SK-N-SH (cell line): Measurements from ENCODE around the gene PAPPA2. TPM values are rescaled to one million over a fixed set of nuclear protein-coding genes. Genes with fewer than 3 reads are reported as not detected.

Source experiments
- CTCF ChIA-PET: fragments of 300-600, 350-600 bp; formaldehyde crosslinking; extraction: SDS; loops from one replicate; lab custom pipeline; 2021; lab: Yijun Ruan, JAX
- POLR2A ChIA-PET: fragments of 350-600 bp; sonication (Branson Sonifier 250); formaldehyde crosslinking; extraction: SDS; loops from one replicate; lab custom pipeline; 2020; ENCODE audit warnings: antibody characterized with exemption, inconsistent platforms; lab: Yijun Ruan, JAX
- DNase-seq: peaks from one replicate; pipeline ENCODE4 v3.0.0; 2012
- H2AFZ ChIP-seq: fragments of 200-600 bp; sonication (generic); 2 replicates; pipeline ENCODE4 v1.8.1; 2016; ENCODE audit warnings: antibody characterized with exemption, mild to moderate bottlenecking, low read depth
- H3F3A ChIP-seq: fragments of 200-600 bp; sonication (generic); replicated peaks from 2 replicates; pipeline ENCODE3; 2016; ENCODE audit warnings: antibody characterized with exemption, mild to moderate bottlenecking; ENCODE audit not compliant: insufficient read depth
- H3K27ac ChIP-seq, 2 experiments: fragments of 200-500 bp in 1 of 2; fragments of 200-600 bp in 1 of 2; sonication (Bioruptor generic) in 1 of 2; sonication (generic), shearing (Covaris generic) in 1 of 2; 2 replicates each; pipeline versions ENCODE4 v1.5.1 to v1.6.1; 2014 to 2016; ENCODE audit warnings: low read depth in 2 of 2, inconsistent platforms in 1 of 2, low read length in 1 of 2, mild to moderate bottlenecking in 1 of 2, mixed read lengths in 1 of 2
- H3K27me3 ChIP-seq: fragments of 200-600 bp; sonication (generic), shearing (Covaris generic); 2 replicates; pipeline ENCODE4 v1.6.1; 2016; ENCODE audit warnings: mixed run types; ENCODE audit not compliant: insufficient read depth
- H3K36me3 ChIP-seq, 2 experiments: fragments of 200-500 bp in 1 of 2; fragments of 200-600 bp in 1 of 2; sonication (Bioruptor generic) in 1 of 2; sonication (generic) in 1 of 2; replicated peaks in 1 of 2; 2 replicates each; pipeline versions ENCODE3 to v1.5.1; 2014 to 2016; ENCODE audit warnings: low read length in 1 of 2, mild to moderate bottlenecking in 1 of 2; ENCODE audit not compliant: insufficient read depth in 2 of 2, control insufficient read depth in 1 of 2
- H3K4me1 ChIP-seq, 2 experiments: fragments of 200-500 bp in 1 of 2; fragments of 200-600 bp in 1 of 2; sonication (Bioruptor generic) in 1 of 2; sonication (generic), shearing (Covaris generic) in 1 of 2; 2 replicates each; pipeline versions ENCODE4 v1.5.1 to v1.6.1; 2014 to 2016; ENCODE audit warnings: low read depth in 1 of 2, low read length in 1 of 2, mixed run types in 1 of 2; ENCODE audit not compliant: insufficient read depth in 2 of 2, control insufficient read depth in 1 of 2
- H3K4me2 ChIP-seq: fragments of 200-600 bp; sonication (generic), shearing (Covaris generic); 2 replicates; pipeline ENCODE4 v1.6.1; 2017; ENCODE audit warnings: mixed run types
- H3K4me3 ChIP-seq, 2 experiments: fragments of 200-500 bp in 1 of 2; fragments of 200-600 bp in 1 of 2; sonication (Bioruptor generic) in 1 of 2; sonication (generic), shearing (Covaris generic) in 1 of 2; 2 replicates each; pipeline versions ENCODE4 v1.5.1 to v1.8.1; 2014 to 2016; ENCODE audit warnings: low read depth in 2 of 2, inconsistent platforms in 1 of 2, low read length in 1 of 2, mild to moderate bottlenecking in 1 of 2, mixed read lengths in 1 of 2, moderate library complexity in 1 of 2
- H3K79me2 ChIP-seq: fragments of 200-600 bp; sonication (generic); 2 replicates; pipeline ENCODE4 v1.8.1; 2017; ENCODE audit warnings: mild to moderate bottlenecking; ENCODE audit not compliant: insufficient read depth
- H3K9ac ChIP-seq: fragments of 200-600 bp; sonication (generic); 2 replicates; pipeline ENCODE4 v1.6.1; 2017; ENCODE audit warnings: mixed run types
- H3K9me2 ChIP-seq: fragments of 200-600 bp; sonication (generic); 2 replicates; pipeline ENCODE4 v1.6.1; 2017; ENCODE audit warnings: mixed run types
- H3K9me3 ChIP-seq: fragments of 200-600 bp; sonication (generic); 2 replicates; pipeline ENCODE4 v1.6.1; 2017; ENCODE audit warnings: mixed run types, mild to moderate bottlenecking, moderate library complexity
- H4K20me1 ChIP-seq: fragments of 200-600 bp; sonication (generic); 2 replicates; pipeline ENCODE4 v1.6.1; 2017; ENCODE audit warnings: mild to moderate bottlenecking, mixed run types; ENCODE audit not compliant: insufficient read depth
- CTCF ChIP-seq: fragments of 200-600 bp; sonication (generic); IDR thresholded peaks from 2 replicates; pipeline ENCODE4 v1.6.1; 2017; ENCODE audit warnings: antibody characterized with exemption, mild to moderate bottlenecking, moderate library complexity
- ELF1 ChIP-seq: IDR thresholded peaks from 2 replicates; pipeline ENCODE4 v1.4.0; 2012
- FOXM1 ChIP-seq: IDR thresholded peaks from 2 replicates; pipeline ENCODE4 v1.4.0; 2012; ENCODE audit warnings: low read depth, mild to moderate bottlenecking
- GABPA ChIP-seq: IDR thresholded peaks from 2 replicates; pipeline ENCODE4 v1.4.0; 2012; ENCODE audit warnings: low read depth, mild to moderate bottlenecking
- IRF3 ChIP-seq: fragments of 150-350 bp; IDR thresholded peaks from 2 replicates; pipeline ENCODE4 v1.6.1; 2016; ENCODE audit warnings: mild to moderate bottlenecking, low read depth, low read length
- MAX ChIP-seq: IDR thresholded peaks from 2 replicates; pipeline ENCODE4 v1.4.0; 2012; ENCODE audit warnings: low read depth
- MEF2A ChIP-seq: IDR thresholded peaks from 2 replicates; pipeline ENCODE4 v1.4.0; 2012; ENCODE audit warnings: low read depth, borderline replicate concordance
- MXI1 ChIP-seq: IDR thresholded peaks from 2 replicates; pipeline ENCODE4 v1.6.1; 2012; ENCODE audit warnings: mild to moderate bottlenecking, low read depth, low read length, improper control_type of control experiment
- POLR2AphosphoS5 ChIP-seq: IDR thresholded peaks from 2 replicates; pipeline ENCODE4 v1.6.1; 2012; ENCODE audit warnings: low read depth, low read length
- RCOR1 ChIP-seq: fragments of 150-350 bp; IDR thresholded peaks from 2 replicates; pipeline ENCODE4 v1.6.1; 2017; ENCODE audit warnings: antibody characterized with exemption, low read length
- RXRA ChIP-seq: IDR thresholded peaks from 2 replicates; pipeline ENCODE4 v1.4.0; 2012; ENCODE audit warnings: low read depth, mild to moderate bottlenecking, borderline replicate concordance
- SIN3A ChIP-seq: IDR thresholded peaks from 2 replicates; pipeline ENCODE4 v1.6.1; 2012; ENCODE audit warnings: low read depth, mild to moderate bottlenecking, low read length, moderate library complexity, borderline replicate concordance
- TCF12 ChIP-seq: IDR thresholded peaks from 2 replicates; pipeline ENCODE4 v1.4.0; 2012
- USF1 ChIP-seq: IDR thresholded peaks from 2 replicates; pipeline ENCODE4 v1.4.0; 2012; ENCODE audit warnings: low read depth, borderline replicate concordance
- USF2 ChIP-seq: fragments of 150-350 bp; IDR thresholded peaks from 2 replicates; pipeline ENCODE4 v1.6.1; 2017; ENCODE audit warnings: antibody characterized with exemption, low read length, low read depth, borderline replicate concordance
- YY1 ChIP-seq: IDR thresholded peaks from 2 replicates; pipeline ENCODE4 v1.4.0; 2012; ENCODE audit warnings: low read depth, mild to moderate bottlenecking
- ZBTB33 ChIP-seq: IDR thresholded peaks from 2 replicates; pipeline ENCODE4 v1.4.0; 2012; ENCODE audit warnings: low read depth, borderline replicate concordance
- WGBS: methylation state at CpG from one replicate; pipeline ENCODE4 v1.1.6; 2017; ENCODE audit warnings: low lambda C conversion rate; 5-methylcytosine and 5-hydroxymethylcytosine counted together
- polyA plus RNA-seq, 3 experiments: library from polyadenylated mRNA; depleted of rRNA; stranded (reverse); fragments of >200 nt; gene quantifications; 2 replicates each; pipeline ENCODE4 v1.2.3, GENCODE V29; 2012

PAPPA2 gene
- polyA plus RNA-seq, 1 of the 3 experiments (the other 2 are of a cell fraction): 0.02 TPM

- no peaks in the 10 kb centered on the region for H3K9me3 ChIP-seq
- no peaks in the 10 kb centered on the region for H3K9me2 ChIP-seq
- H3K4me1 ChIP-seq: no peaks in the 10 kb centered on the region
- TF ChIP-seq FOXM1: no peak
- no peak for TF ChIP-seq RCOR1
- TF ChIP-seq ELF1: no peak
- TF ChIP-seq IRF3: no peak
- no peak for TF ChIP-seq MXI1
- TF ChIP-seq USF2: no peak
- TF ChIP-seq TCF12: no peak
- TF ChIP-seq RXRA: no peak
- TF ChIP-seq USF1: no peak
- TF ChIP-seq GABPA: no peak
- TF ChIP-seq MAX: no peak
- no peak for TF ChIP-seq YY1
- TF ChIP-seq ZBTB33: no peak
- TF ChIP-seq MEF2A: no peak
- no peak for TF ChIP-seq POLR2AphosphoS5
- TF ChIP-seq CTCF: no peak
- no peak for TF ChIP-seq SIN3A
- H2AFZ ChIP-seq: no peak overlapping the region
- no peak overlapping the region for H3K9ac ChIP-seq
- no peaks in the 10 kb centered on the region for H4K20me1 ChIP-seq
- H3K79me2 ChIP-seq: no peaks in the 10 kb centered on the region
- ChIA-PET CTCF (interaction anchor here (2.6 kb wide), 1 partner anchor 22 kb away, joined by 13 read pairs; no protein-coding TSS in a partner anchor), POLR2A (no interaction called here)
- H3K36me3 ChIP-seq: no peaks in the 10 kb centered on the region
- WGBS: 28% methylated on average over 2 of the region's 2 CpGs
- no peak overlapping the region for H3K27ac ChIP-seq
- no peaks in the 10 kb centered on the region for H3K27me3 ChIP-seq
- no peak overlapping the region for H3K4me2 ChIP-seq
- no peak for DNase-seq
- no peak overlapping the region for H3K4me3 ChIP-seq
- no peaks in the 10 kb centered on the region for H3F3A ChIP-seq
Measured at GRCh38 chr1:176669782-176670181, 206.8 kb downstream of the PAPPA2 start.
